Aorta (tissue), 5 donors: ENCODE data around the gene SBF1. TPM values are rescaled to one million over a fixed set of nuclear protein-coding genes. Genes with fewer than 3 reads are reported as not detected.

Experiments used
- ATAC-seq: fragments of 200-7000 bp; cut with Tn5 transposase; one replicate; pipeline ENCODE4 v1.9.1; 2022; ENCODE audit warnings: moderate library complexity; ENCODE audit not compliant: low FRiP score
- DNase-seq, 2 donors: peaks; one replicate each; pipeline ENCODE4 v3.0.0-alpha.2; 2020
- H3K27ac ChIP-seq, 2 donors: one replicate each; pipeline ENCODE4 v1.5.1; 2013; ENCODE audit warnings: low read length in 2 of 2, mild to moderate bottlenecking in 2 of 2, moderate library complexity in 2 of 2, control low read depth in 1 of 2, inconsistent platforms in 1 of 2, low read depth in 1 of 2
- H3K27me3 ChIP-seq, 2 donors: one replicate each; pipeline ENCODE4 v1.6.1; 2013; ENCODE audit warnings: control low read depth in 1 of 2, low read length in 1 of 2, mild to moderate bottlenecking in 1 of 2, moderate library complexity in 1 of 2; ENCODE audit not compliant: insufficient read depth in 2 of 2, control insufficient read depth in 1 of 2
- H3K36me3 ChIP-seq, 2 donors: one replicate each; pipeline ENCODE4 v1.6.1; 2013; ENCODE audit warnings: control low read depth in 1 of 2, low read length in 1 of 2, mild to moderate bottlenecking in 1 of 2; ENCODE audit not compliant: insufficient read depth in 2 of 2, control insufficient read depth in 1 of 2
- H3K4me1 ChIP-seq, 2 donors: one replicate each; pipeline ENCODE4 v1.6.1; 2013; ENCODE audit warnings: low read length in 2 of 2, control low read depth in 1 of 2, mild to moderate bottlenecking in 1 of 2, moderate library complexity in 1 of 2; ENCODE audit not compliant: insufficient read depth in 2 of 2, control insufficient read depth in 1 of 2
- H3K4me3 ChIP-seq, 2 donors: one replicate each; pipeline ENCODE4 v1.5.1; 2013; ENCODE audit warnings: low read length in 2 of 2, control low read depth in 1 of 2, mild to moderate bottlenecking in 1 of 2
- H3K9me3 ChIP-seq: one replicate; pipeline ENCODE4 v1.6.1; 2013; ENCODE audit warnings: mild to moderate bottlenecking, low read length; ENCODE audit not compliant: control insufficient read depth
- WGBS, 2 donors: extraction: QIAGEN DNeasy Blood & Tissue Kit; methylation state at CpG; one replicate each; pipeline ENCODE4 v1.1.7; 2013; 5-methylcytosine and 5-hydroxymethylcytosine counted together
- intact Hi-C, 2 donors: fragments of 100-400 bp; cut with DNase I; formaldehyde crosslinking; loops; one replicate each; pipeline versions ENCODE4 v1.14.2 to v1.15.0; 2022
- polyA plus RNA-seq, 2 donors: library from polyadenylated mRNA; stranded (reverse); fragments of 200-250 nt; gene quantifications; one replicate each; pipeline ENCODE4 v1.2.3, GENCODE V29; 2013
- total RNA-seq, 2 donors: library from RNA; stranded (reverse); fragmentation: NEBNext Ultra II Directional; extraction: Animal tissue kit (Norgen Biotek cat#: 25700); gene quantifications; one replicate each; pipeline ENCODE4 v1.2.1, GENCODE V29; 2021
- donor health status: healthy with polysubstance abuse.
- donor health status: Bipolar disorder and iron deficiency.
- donor health status: DM: no; HTN: no; CAD: no.
- donor health status: DM: no; HTN: no; CAD: no.
- donor health status: DM: yes; HTN: yes; CAD: no.

Gene SBF1
- total and polyA plus RNA-seq, 4 donors = 17.8 to 77.9 (median 57.6) TPM

GRCh38 chr22:50475652-50476002 lies 792 bp upstream of the SBF1 start:
- Histone ChIP-seq H3K36me3 (no peaks in the 10 kb centered on the region), H3K27ac (no peak overlapping the region), H3K27me3 (no peaks in the 10 kb centered on the region), H3K9me3 (no peaks in the 10 kb centered on the region), H3K4me1 (no peaks in the 10 kb centered on the region), H3K4me3 (no peak overlapping the region)
- intact Hi-C loops = loop anchor here in 1 of 2 donors (2.0 kb wide), 1 partner anchor 31 kb away; the partner anchor contains the start of gene LMF2
- no peak for ATAC-seq
- 80 to 84% methylated on average over 6 of the region's 6 CpGs for WGBS, 2 donors
- DNase-seq = no peak

- intact Hi-C loops = loop anchor here in 1 of 2 donors (2.0 kb wide), 1 partner anchor 33 kb away; the partner anchor contains the start of gene LMF2
- no peak overlapping the region for H3K27ac ChIP-seq
- H3K27me3 ChIP-seq = no peaks in the 10 kb centered on the region
- no peaks in the 10 kb centered on the region for H3K9me3 ChIP-seq
- H3K36me3 ChIP-seq = no peaks in the 10 kb centered on the region
- ATAC-seq (peak; percentile 17), DNase-seq (no peak)
- WGBS, 2 donors = 4% methylated on average over 46 to 62 of the region's 62 CpGs
- no peaks in the 10 kb centered on the region for H3K4me1 ChIP-seq
- H3K4me3 ChIP-seq = peak overlapping the region; percentile 91 to 93
These were observed 772 bp downstream of the SBF1 start for GRCh38 chr22:50473855-50474671.

GRCh38 chr22:50473088-50473487 lies 1.7 kb downstream of the SBF1 start:
- Histone ChIP-seq H3K4me3 (no peak overlapping the region), H3K36me3 (no peaks in the 10 kb centered on the region), H3K9me3 (no peaks in the 10 kb centered on the region), H3K4me1 (no peaks in the 10 kb centered on the region), H3K27ac (no peak overlapping the region), H3K27me3 (no peaks in the 10 kb centered on the region)
- 78 to 81% methylated on average over 6 of the region's 6 CpGs for WGBS, 2 donors
- DNase-seq (no peak), ATAC-seq (no peak)
- intact Hi-C loops = no loop called here

- no peaks in the 10 kb centered on the region for H3K27me3 ChIP-seq
- H3K27ac ChIP-seq = no peak overlapping the region
- H3K9me3 ChIP-seq = no peaks in the 10 kb centered on the region
- ATAC-seq (no peak), DNase-seq (no peak)
- intact Hi-C loops = no loop called here
- H3K36me3 ChIP-seq = peaks cover 0 to 4% of the 10 kb centered on the region in 2 donors
- H3K4me1 ChIP-seq = no peaks in the 10 kb centered on the region
- 81 to 86% methylated on average over 5 of the region's 5 CpGs for WGBS, 2 donors
- H3K4me3 ChIP-seq = no peak overlapping the region
These were observed 2.9 kb downstream of the SBF1 start for GRCh38 chr22:50471962-50472361.

- intact Hi-C loops = no loop called here
- H3K27ac ChIP-seq = no peak overlapping the region
- H3K4me3 ChIP-seq = no peak overlapping the region
- H3K4me1 ChIP-seq = no peaks in the 10 kb centered on the region
- 78 to 79% methylated on average over 21 of the region's 21 CpGs for WGBS, 2 donors
- H3K27me3 ChIP-seq = no peaks in the 10 kb centered on the region
- peaks cover 0 to 5% of the 10 kb centered on the region in 2 donors for H3K36me3 ChIP-seq
- H3K9me3 ChIP-seq = no peaks in the 10 kb centered on the region
- DNase-seq (no peak), ATAC-seq (no peak)
These were observed 3.5 kb downstream of the SBF1 start for GRCh38 chr22:50471197-50471847.

- Histone ChIP-seq H3K4me3 (no peak overlapping the region), H3K27ac (no peak overlapping the region), H3K27me3 (no peaks in the 10 kb centered on the region), H3K36me3 (peaks cover 0 to 11% of the 10 kb centered on the region in 2 donors), H3K9me3 (no peaks in the 10 kb centered on the region), H3K4me1 (no peaks in the 10 kb centered on the region)
- 67 to 73% methylated on average over 6 of the region's 6 CpGs for WGBS, 2 donors
- intact Hi-C loops = no loop called here
- no peak for ATAC-seq
- DNase-seq = no peak
These were observed 4.3 kb downstream of the SBF1 start for GRCh38 chr22:50470491-50470890.

- peak in 1 of 2 donors; percentile 79 for DNase-seq
- peaks cover 0 to 16% of the 10 kb centered on the region in 2 donors for H3K36me3 ChIP-seq
- no peak for ATAC-seq
- intact Hi-C loops = no loop called here
- no peak overlapping the region for H3K4me3 ChIP-seq
- H3K27ac ChIP-seq = no peak overlapping the region
- 58 to 60% methylated on average over 22 to 25 of the region's 25 CpGs for WGBS, 2 donors
- H3K27me3 ChIP-seq = no peaks in the 10 kb centered on the region
- no peaks in the 10 kb centered on the region for H3K9me3 ChIP-seq
- no peaks in the 10 kb centered on the region for H3K4me1 ChIP-seq
These were observed 5.2 kb downstream of the SBF1 start for GRCh38 chr22:50469377-50470305.

- intact Hi-C loops = no loop called here
- no peak for ATAC-seq
- Histone ChIP-seq H3K36me3 (peaks cover 0 to 19% of the 10 kb centered on the region in 2 donors), H3K27me3 (no peaks in the 10 kb centered on the region), H3K4me3 (no peak overlapping the region), H3K9me3 (no peaks in the 10 kb centered on the region), H3K27ac (no peak overlapping the region), H3K4me1 (no peaks in the 10 kb centered on the region)
- 87 to 88% methylated on average over 8 of the region's 8 CpGs for WGBS, 2 donors
- no peak for DNase-seq
These were observed 6.2 kb downstream of the SBF1 start for GRCh38 chr22:50468626-50469025.
